Ishikawa (cell line): ENCODE results near the gene B4GALT5.

Source experiments
- CEBPB ChIP-seq: IDR thresholded peaks from 2 replicates; pipeline ENCODE4 v1.6.1; 2012
- CREB1 ChIP-seq: IDR thresholded peaks from 2 replicates; pipeline ENCODE4 v1.6.1; 2012; ENCODE audit warnings: low read depth
- EP300 ChIP-seq: IDR thresholded peaks from 2 replicates; pipeline ENCODE4 v1.6.1; 2012; ENCODE audit warnings: borderline replicate concordance
- FOXM1 ChIP-seq: IDR thresholded peaks from 2 replicates; pipeline ENCODE4 v1.6.1; 2012; ENCODE audit warnings: low read depth, borderline replicate concordance
- RAD21 ChIP-seq: IDR thresholded peaks from 2 replicates; pipeline ENCODE4 v1.6.1; 2012; ENCODE audit warnings: low read depth
- YY1 ChIP-seq: IDR thresholded peaks from 2 replicates; pipeline ENCODE4 v1.6.1; 2012; ENCODE audit warnings: low read depth
- TF ChIP-seq, protein P1 (sequence below): IDR thresholded peaks from 2 replicates; pipeline ENCODE4 v1.6.1; 2012; ENCODE audit warnings: low read depth, mild to moderate bottlenecking

DNA sequence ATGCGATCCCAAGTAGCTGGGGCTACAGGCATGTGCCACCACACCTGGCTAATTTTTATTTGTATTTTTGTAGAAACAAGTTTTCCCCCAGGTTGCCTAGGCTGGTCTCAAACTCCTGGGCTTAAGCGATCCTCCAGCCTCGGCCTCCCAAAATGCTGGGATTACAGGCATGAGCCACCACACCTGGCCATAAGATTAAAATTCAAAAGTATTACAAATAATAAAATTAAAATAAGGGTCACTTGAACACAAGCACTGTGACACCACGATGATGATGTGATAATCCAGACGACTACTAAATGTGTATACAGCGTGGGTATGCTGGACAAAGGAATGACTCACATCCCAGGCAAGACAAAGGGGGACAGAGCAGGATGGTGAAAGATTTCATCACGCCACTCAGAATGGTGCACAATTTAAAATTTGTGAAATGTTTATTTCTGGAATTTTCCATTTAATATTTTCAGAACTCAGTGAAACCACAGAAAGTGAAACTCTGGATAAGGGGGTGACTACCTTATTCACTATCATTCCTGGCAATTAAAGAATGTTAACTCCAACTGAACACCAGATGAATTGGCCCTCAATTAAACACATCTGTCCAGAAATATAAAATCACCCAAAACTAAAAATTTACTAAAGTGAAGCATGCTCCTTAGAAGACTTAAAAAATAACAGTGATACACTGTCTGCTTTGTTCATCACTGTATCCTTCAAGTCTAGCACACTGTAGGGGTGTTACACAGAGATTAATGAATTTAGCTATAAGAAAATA lies 13.1 kb downstream of the B4GALT5 start:
- TF ChIP-seq, protein P1, sequence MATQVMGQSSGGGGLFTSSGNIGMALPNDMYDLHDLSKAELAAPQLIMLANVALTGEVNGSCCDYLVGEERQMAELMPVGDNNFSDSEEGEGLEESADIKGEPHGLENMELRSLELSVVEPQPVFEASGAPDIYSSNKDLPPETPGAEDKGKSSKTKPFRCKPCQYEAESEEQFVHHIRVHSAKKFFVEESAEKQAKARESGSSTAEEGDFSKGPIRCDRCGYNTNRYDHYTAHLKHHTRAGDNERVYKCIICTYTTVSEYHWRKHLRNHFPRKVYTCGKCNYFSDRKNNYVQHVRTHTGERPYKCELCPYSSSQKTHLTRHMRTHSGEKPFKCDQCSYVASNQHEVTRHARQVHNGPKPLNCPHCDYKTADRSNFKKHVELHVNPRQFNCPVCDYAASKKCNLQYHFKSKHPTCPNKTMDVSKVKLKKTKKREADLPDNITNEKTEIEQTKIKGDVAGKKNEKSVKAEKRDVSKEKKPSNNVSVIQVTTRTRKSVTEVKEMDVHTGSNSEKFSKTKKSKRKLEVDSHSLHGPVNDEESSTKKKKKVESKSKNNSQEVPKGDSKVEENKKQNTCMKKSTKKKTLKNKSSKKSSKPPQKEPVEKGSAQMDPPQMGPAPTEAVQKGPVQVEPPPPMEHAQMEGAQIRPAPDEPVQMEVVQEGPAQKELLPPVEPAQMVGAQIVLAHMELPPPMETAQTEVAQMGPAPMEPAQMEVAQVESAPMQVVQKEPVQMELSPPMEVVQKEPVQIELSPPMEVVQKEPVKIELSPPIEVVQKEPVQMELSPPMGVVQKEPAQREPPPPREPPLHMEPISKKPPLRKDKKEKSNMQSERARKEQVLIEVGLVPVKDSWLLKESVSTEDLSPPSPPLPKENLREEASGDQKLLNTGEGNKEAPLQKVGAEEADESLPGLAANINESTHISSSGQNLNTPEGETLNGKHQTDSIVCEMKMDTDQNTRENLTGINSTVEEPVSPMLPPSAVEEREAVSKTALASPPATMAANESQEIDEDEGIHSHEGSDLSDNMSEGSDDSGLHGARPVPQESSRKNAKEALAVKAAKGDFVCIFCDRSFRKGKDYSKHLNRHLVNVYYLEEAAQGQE: no peak
- TF ChIP-seq CEBPB: no peak
- TF ChIP-seq FOXM1: no peak
- no peak for TF ChIP-seq CREB1
- TF ChIP-seq EP300: no peak
- no peak for TF ChIP-seq RAD21
- no peak for TF ChIP-seq YY1
